NCI-H460 (cell line): ENCODE data around the gene LIMS2. TPM values are rescaled to one million over a fixed set of nuclear protein-coding genes. Genes with fewer than 3 reads are reported as not detected.

Experiments
- DNase-seq: peaks from one replicate; pipeline ENCODE4 v3.0.0-alpha.2; 2016; ENCODE audit warnings: low read depth; ENCODE audit errors: extremely low read depth
- total RNA-seq: library from RNA; depleted of rRNA; stranded (reverse); fragments of >200 nt; shearing (Covaris generic); gene quantifications from 2 replicates; pipeline ENCODE4 v1.2.3, GENCODE V29; 2014

The LIMS2 gene
- total RNA-seq, 1 experiment from 2014 or later, result not detected

DNA sequence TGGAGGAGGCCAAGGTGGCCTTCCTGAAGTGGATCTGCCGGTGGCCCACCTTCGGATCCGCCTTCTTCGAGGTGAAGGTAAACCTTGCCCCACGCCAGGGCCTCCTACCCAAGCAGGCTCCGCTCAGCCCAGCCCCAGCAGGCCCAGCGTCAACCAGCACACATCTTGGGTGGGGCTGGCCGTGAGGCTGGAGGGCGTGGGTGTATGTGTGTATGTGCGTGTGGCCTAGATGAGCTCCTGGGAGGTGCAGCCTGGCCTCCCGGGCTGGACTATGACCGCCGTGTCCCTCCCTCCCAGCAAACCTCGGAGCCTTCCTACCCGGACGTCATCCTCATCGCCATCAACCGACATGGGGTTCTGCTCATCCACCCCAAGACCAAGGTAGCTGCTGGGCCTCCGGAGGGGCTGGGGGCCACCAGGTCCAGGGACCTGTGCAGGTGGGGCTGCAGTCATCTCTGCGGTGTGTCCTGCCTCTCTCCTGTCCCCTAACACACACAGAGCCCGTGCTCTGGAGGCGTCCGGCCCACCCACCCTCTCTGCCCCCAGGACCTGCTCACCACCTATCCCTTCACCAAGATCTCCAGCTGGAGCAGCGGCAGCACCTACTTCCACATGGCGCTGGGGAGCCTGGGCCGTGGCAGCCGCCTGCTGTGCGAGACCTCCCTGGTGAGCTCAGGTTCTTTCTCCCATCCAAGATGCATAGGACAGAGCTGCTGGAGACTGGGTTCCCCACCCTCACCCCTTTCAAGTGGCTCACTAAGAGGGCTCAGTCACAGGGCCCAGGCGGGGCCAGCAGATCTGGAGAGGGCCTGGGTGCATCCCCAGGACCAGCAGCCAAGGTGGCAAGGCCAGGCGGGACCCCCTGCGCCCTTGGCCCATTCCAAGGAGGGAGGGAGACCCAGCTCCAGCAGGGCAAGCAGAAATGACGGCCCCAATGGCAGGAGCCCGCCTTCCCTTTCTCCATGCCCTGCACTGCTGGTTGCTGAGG lies 38.8 kb downstream of the LIMS2 start:
- DNase-seq, result no peak

DNA sequence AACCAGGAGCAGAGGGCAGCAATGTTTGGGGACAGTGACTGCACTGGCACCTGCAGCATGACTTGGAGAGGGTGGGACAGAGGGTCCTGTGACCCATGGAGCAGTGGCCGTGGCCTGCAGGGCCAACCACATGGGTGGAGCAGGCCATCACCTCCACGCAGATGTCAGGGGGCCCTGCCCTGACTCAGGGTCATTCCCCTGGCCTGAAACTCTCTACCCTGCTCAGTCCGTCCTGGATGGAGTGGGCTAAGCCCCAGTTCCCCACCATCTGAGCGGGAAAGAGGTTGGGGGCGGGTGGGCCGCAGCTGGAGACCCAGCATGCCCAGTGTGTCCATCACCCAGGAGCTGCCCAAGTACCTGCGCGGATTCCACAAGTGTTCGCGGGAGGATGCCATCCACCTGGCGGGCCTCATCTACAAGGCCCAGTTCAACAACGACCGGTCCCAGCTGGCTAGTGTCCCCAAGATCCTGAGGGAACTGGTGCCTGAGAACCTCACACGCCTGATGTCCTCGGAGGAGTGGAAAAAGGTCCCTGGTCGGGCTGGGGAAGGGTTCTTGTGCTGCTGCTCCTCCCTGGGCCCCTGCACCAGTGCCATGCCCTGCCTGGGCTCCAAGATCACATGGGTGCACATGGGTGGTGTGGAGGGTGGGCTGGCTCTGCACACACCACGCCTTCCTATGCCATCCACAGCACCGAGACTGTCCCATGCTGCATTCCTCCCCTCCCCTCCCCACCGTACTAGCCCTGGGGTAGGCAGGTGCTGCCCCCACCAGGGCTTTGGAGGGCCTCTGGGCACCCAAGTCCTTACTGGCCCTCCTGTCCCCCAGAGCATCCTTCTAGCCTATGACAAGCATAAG lies 39.7 kb downstream of the LIMS2 start:
- DNase-seq, result no peak

DNA sequence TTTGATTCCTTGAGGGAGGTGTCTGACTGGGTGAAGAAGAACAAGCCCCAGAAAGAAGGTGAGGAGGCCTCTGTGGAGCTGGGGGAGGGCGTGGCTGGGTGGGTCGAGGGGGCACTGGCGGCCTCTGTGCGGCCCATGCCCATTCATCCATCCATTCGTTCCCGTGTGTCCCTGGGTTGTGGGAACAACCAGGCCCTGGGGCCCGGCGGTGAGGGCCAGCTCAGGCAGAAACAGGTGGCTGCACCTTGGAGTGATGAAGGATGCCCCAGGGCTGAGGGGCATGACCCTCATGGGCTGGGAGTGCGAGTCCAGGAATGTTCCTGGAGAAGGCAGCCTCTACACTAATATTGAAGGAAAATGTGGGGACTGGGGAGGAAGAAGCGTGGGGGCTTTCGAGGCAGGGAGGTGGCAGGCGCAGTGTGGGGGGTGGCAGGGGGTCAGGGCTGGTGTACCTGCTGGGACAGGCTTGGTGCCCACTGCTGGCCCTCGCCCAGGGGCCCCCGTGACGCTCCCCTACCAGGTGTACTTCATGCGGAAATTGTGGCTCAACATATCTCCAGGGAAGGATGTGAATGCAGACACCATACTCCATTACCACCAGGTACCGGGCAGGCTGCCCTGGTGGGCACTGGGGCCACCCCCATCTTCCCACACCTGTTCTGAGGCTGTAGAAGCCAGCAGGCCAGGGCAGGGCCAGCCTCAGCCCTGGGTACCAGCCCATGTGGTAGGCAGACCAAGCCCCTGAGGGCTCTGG lies 40.5 kb downstream of the LIMS2 start:
- DNase-seq, result no peak

DNA sequence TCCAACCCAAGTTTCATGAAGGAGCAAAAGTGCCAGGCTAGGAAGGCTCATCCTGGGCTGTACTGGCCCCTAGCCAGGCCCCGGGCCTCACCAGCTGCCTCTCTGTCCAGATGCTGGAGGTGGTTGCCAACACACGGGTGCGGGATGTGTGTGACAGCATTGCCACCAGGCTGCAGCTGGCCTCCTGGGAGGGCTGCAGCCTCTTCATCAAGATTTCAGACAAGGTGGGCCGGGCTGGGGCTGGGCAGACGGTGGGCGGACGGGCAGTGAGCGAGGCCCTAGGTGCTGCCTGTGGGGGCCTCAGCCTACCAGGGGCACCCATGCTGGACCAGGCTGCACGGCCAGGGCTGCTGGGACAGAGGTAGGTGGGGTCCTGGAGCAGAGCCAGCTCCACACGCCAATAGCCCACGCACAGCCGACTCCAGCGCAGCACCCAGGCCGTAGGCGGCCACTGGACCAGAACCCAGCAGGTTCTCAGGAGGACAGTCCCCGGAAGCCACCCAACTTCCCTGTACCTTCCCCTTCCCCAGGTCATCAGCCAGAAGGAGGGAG lies 41.2 kb downstream of the LIMS2 start:
- no peak for DNase-seq

DNA sequence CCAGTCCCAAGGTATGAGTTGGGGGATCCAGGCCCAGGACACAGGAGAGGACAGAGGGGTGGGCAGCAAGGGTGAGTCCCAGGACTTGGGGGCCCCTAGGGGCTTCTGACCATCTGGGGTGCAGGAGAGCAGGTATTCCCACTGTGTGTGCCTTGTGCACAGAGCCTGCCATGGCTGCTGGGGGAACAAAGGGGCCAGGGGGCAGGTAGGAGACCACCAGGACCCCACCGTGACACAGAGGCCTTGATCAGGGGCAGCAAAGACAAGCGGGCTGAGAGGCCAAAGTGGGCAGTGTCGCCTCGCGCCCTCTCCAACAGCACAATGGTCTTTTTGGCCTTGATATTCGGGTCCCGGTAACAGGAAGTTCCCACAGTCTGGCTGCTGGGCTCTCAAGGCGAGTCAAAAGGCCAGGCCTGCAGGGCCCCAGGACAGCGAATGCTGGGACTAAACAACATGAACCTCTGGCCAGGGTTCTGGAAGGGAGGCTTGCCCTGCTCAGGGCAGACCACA lies 41.7 kb downstream of the LIMS2 start:
- no peak for DNase-seq

DNA sequence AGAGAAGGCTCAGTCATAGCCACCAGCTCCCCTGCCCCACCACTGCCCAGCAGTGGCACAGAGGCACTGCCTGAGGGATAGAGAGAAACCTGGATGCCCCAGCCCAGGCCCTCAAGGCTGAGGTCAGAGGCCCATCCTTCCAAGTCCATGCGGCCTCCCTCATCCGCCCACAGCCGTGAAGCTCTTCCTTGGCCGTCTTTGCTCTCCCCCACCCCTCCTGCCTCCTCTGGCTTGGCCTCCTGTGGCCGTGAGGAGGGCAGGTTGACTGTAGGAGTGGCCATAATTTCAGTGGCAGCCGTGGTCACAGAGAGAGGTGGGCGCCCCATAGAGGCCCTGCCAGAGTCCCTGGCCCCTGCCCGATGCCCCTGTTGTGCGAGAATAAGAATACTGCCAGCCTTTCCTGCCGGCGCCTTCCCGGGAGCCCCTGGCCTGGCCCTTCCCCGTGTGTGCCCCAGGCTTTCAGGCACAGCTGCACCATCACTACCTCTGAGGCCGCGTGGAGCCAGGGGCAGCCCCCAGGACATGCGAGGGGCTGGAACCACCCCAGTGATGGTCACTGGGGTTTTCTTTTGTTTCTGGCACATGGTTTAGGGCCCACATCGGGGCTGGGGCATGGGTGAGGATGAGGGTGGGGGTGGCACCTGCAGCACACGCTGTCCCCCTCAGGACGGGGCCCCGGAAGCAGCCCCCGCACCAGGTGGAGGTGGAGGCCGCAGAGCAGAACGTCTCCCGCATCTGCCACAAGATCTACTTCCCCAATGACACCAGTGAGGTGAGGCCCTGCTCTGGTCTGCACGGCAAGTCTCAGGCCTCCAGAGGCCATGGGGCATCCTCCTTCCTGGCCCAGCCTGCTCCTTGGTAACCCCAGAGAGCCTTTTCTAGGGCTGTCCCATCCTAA lies 42.5 kb downstream of the LIMS2 start:
- no peak for DNase-seq

DNA sequence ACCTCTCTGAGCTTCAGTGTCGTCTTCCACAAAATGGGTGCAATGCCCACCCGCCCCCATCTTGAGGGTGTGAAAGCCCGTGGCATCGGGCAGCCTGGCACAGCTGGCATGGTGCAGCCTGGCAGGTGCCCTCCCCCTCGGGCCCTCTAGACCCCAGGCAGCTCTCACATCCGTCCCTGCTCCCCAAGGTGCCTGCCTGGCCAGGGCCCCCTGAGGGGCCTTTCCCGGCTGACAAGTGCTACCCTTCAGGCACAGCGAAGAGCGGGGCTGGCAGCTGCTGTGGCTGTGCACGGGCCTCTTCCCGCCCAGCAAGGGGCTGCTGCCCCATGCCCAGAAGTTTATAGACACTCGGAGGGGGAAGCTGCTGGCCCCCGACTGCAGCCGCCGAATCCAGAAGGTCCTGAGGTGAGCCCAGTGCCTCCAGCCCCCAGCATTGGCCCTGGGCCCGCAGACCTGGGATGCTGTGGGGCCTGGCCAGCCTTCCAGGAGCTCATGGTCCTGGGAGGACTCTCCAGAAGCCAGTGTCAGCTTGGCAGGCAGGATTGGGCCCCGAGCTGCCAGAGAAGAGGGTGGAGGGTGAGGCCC lies 43.2 kb downstream of the LIMS2 start:
- no peak for DNase-seq

DNA sequence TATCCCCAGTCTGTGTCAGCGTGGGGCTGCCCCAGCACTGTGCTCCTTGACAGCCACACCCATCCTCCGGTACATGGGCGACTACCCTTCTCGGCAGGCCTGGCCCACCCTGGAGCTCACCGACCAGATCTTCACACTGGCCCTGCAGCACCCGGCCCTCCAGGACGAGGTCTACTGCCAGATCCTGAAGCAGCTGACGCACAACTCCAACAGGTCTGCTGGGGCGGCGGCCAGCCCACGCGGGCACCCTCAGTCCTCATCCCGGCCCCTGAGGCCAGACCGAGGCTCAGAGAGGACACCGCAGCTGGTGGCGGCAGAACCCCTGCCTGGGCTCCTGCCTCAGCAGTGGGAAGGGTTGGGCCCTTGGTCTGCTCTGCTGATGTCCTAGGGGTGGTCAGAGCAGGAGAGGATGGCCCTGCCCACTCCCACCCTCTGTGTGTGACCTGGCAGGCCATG lies 43.8 kb downstream of the LIMS2 start:
- no peak for DNase-seq

DNA sequence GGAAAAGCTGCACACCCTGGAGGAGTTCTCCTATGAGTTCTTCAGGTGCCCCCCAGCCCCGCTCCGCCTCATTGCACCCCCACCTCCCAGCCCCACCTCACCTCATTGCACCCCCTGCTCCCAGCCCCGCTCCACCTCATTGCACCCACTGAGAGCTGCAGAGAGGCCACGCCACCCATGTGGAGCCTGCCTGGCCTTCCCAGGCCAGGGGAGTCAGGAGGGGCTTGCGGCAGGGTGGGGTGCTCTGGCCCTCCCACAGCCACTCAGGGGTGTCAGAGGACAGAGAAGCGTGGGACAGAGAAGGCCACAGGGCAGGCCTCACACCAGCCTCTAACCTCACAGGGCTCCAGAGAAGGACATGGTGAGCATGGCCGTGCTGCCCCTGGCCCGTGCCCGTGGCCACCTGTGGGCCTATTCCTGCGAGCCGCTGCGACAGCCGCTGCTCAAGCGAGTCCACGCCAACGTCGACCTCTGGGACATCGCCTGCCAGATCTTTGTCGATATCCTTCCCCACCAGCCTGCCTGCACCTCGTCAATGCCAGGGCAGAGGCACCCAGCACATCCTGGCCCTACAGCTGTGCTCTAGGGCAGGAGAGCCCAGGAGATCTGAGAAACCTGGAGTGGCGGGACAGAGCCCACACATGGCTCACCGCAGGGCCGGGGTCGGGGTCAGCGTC lies 44.3 kb downstream of the LIMS2 start:
- DNase-seq, result no peak

DNA sequence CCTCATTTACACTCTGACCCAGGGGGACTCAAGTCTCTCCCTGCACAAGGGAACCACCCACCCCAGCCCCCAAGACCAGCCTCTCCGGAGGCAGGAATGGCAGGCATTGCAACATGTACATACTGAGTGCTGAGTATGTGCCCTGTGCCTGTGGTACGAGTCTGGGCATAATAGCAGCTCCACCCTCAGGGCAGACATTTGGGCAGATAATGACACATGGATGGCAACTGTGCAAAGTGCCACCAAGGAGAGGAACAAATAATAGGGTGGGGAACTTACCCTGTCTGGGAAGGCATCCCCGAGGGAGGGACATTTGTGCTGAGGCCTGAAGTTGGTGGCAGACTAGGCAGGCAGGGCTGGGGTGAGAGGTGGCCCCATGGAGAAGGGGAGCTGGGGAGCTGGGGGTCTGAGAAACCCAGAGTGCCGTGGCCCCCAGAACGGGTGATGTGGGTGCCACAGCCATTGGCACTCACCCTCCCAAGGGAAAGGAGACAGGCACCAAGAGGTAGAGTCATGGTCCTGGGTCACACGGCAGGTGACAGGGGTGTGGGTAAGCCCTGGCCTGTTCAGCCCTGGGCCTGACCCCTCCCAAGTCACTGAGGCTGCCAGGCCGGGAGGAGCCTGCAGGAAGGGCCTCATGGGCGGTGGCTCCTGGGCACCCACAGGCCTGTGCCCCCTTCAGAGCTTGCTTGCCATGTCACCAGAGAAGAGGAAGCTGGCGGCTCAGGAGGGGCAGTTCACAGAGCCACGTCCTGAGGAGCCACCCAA lies 45.0 kb downstream of the LIMS2 start:
- DNase-seq, result no peak

DNA sequence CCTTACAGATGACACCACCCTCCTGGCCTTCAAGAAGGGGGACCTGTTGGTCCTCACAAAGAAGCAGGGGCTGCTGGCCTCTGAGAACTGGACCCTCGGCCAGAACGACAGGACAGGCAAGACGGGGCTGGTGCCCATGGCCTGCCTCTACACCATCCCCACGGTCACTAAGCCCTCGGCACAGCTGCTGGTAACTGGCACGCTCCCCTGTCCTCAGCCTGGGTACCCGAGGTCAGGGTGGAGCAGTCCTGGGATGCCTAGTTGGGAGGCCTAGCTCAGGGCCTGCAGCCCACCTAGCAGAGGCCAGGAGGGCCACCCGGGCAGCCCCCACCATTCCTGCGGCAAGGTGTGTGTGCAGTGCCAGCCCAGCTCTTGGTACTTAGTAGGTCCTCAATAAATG lies 45.7 kb downstream of the LIMS2 start:
- DNase-seq, result no peak

DNA sequence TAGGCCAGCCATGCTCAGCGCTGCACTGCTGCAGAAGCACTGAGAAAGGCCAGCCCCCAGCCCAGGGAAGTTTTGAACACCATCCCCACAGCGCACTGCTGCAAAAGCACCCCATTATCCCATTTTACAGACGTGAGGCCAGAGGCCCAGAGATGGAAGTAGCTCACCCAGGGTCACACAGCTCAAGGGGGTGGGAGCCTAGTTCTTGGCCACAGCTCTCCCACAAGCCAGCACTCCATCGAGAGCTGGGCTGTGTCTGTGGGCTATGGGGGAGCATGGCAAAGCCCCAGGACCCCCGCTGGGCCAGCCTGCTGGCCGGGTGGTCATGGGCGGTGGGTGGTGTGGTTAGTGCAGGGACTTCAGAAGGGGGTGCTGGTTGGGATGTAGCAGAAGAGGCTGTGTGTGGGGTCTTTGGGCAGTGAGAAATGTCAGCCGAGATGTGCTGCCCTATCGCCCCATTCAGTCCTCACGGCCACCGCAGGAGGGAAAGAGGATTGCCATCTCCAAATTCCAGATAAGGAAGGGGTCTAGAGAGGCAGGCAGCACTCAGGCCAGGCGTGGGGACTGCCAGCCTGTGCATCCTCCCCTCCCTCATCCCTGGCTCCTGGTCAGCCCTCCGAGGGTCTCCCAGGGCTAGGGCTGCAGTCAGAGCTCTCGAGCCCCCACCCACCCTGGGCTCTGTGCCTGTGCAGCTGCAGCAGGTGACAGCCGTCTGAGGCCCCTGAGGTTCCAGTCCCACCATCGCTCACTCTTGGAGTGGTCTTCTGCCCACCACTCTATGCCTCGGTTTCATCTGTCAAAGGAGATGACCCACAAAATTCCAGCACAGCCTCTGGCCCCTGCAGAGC lies 46.3 kb downstream of the LIMS2 start:
- no peak for DNase-seq

DNA sequence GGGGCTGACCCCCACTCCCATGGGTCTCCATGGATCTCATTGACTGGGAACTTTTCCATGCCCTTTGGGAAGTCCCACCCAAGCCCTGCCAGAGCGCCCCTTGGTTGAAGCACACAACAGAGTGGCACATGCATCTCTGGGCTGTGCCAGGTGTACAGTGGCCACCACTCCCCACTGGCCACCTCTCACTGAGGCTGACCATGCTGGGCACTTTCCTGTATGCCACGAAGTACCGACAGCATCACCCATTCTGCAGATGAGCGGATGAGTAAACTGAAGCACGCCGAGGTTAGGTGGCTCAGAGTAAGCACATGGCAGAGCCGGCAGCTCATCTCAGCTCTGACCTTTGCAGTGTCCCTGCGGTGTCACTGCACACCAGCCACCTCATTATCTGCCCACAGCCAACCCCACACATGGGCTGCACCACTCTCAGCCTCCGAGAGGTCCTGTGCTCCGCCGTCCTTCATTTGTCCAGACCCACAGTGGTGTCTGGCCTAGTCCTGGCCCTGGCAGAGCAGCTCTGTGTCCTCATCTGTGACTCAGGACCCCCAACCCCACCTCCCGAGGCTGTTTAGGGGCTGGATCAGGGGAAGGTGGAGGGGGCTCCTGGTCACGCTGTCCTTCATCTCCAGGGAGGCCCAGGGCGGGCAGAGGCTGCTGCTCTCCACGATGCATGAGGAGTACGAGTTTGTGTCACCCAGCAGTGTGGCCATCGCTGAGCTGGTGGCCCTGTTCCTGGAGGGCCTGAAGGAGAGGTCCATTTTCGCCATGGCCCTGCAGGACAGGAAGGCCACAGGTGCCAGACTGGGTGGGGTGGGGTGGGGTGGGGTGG lies 47.4 kb downstream of the LIMS2 start:
- DNase-seq, result no peak

DNA sequence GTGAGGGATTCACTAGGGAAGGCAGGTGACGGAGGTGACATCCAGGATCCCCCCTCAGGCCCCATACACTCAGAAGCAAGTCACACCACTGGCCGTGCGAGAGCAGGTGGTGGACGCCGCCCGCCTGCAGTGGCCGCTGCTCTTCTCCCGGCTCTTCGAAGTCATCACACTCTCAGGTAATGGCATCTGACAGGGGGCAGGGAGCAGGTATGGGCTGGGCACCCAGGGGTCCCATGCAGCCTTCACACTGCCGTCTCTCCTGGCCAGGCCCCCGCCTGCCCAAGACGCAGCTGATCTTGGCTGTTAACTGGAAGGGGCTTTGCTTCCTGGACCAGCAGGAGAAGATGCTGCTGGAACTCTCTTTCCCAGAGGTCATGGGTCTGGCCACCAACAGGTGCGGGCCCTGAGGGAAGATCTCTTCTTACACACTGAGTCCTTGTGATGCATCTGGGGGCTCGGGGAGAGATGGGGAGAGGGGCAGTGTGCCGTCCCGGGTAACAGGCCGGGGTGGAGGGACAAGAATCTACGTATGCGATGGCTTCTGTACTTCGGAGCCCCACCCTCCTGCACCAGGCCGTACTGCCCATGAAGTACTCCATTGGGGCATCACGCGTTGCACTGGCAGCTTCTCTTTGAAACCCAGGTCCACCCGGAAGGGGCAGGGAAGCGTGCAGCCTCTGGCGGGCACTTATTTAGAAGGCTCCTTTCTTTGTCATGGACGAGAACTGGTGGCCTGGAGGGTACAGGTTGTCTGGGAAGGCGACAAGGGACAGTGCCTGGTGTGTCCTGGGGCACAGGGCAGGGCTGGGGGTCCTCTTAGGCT lies 48.2 kb downstream of the LIMS2 start:
- DNase-seq, result no peak

DNA sequence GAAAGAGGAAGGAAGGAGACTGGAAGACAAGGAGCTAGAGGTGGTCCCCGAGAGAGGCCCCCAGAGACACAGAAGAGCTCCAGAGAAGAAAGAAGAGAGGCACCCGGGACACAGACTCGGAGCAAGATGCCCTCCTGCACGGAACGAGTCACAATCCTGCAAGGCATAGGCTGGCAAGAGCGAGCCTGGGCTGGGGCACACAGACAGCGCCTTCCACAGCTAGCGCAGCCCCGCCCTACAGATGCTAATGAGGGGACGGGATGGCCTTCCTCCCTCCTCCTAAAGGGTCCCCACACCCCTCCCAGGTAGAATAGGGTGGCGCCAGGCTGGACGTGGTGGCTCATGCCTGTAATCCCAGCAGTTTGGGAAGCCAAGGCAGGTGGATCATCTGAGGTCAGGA lies 49.2 kb downstream of the LIMS2 start:
- DNase-seq, result no peak
